CD14-positive monocyte (primary cell): ENCODE data around the gene TEAD1. TPM values are rescaled to one million over a fixed set of nuclear protein-coding genes. Genes with fewer than 3 reads are reported as not detected.

Experiments
- DNase-seq, 3 donors: peaks; one replicate each; pipeline ENCODE4 v3.0.0-alpha.2; 2011 to 2022
- H2AFZ ChIP-seq: 2 replicates; pipeline ENCODE4 v1.6.0; 2012; ENCODE audit warnings: mild to moderate bottlenecking, low read depth, low read length, inconsistent platforms; ENCODE audit not compliant: insufficient read depth, poor library complexity, severe bottlenecking
- H3K27ac ChIP-seq, 2 donors: 1 replicate in 1 of 2; 2 replicates in 1 of 2; pipeline ENCODE4 v1.5.1; 2012 to 2013; ENCODE audit warnings: low read length in 2 of 2, control low read depth in 1 of 2, inconsistent platforms in 1 of 2, low read depth in 1 of 2, mild to moderate bottlenecking in 1 of 2
- H3K27me3 ChIP-seq, 2 donors: one replicate each; pipeline versions ENCODE4 v1.6.0 to v1.6.1; 2011 to 2013; ENCODE audit warnings: low read length in 2 of 2; ENCODE audit not compliant: control insufficient read depth in 2 of 2, insufficient read depth in 2 of 2
- H3K36me3 ChIP-seq, 2 donors: replicated peaks in 1 of 2; 1 replicate in 1 of 2; 2 replicates in 1 of 2; pipeline versions ENCODE4 v1.5.1 to v1.6.1; 2012 to 2013; ENCODE audit warnings: low read length in 2 of 2, control low read depth in 1 of 2, inconsistent platforms in 1 of 2, mild to moderate bottlenecking in 1 of 2; ENCODE audit not compliant: insufficient read depth in 2 of 2, control insufficient read depth in 1 of 2
- H3K4me1 ChIP-seq, 2 donors: 1 replicate in 1 of 2; 2 replicates in 1 of 2; pipeline versions ENCODE4 v1.5.1 to v1.6.1; 2012 to 2013; ENCODE audit warnings: low read length in 2 of 2, control low read depth in 1 of 2, inconsistent platforms in 1 of 2, mild to moderate bottlenecking in 1 of 2, moderate library complexity in 1 of 2; ENCODE audit not compliant: insufficient read depth in 2 of 2, control insufficient read depth in 1 of 2
- H3K4me2 ChIP-seq: replicated peaks from 2 replicates; pipeline ENCODE3; 2012; ENCODE audit warnings: low read length, moderate library complexity, mild to moderate bottlenecking; ENCODE audit not compliant: poor library complexity, severe bottlenecking; ENCODE audit errors: extremely low read depth
- H3K4me3 ChIP-seq, 3 experiments: fragments of 200-600 bp in 1 of 3; sonication (generic) in 1 of 3; replicated peaks in 1 of 3; 1 replicate in 2 of 3; 2 replicates in 1 of 3; pipeline ENCODE4 v1.5.1; 2011 to 2013; ENCODE audit warnings: low read length in 3 of 3, mild to moderate bottlenecking in 3 of 3, control low read depth in 2 of 3, low read depth in 2 of 3, inconsistent platforms in 1 of 3, moderate library complexity in 1 of 3
- H3K79me2 ChIP-seq: 2 replicates; pipeline ENCODE4 v1.6.0; 2012; ENCODE audit warnings: mild to moderate bottlenecking, control low read depth, inconsistent platforms, low read length, moderate library complexity; ENCODE audit not compliant: insufficient read depth
- H3K9ac ChIP-seq: 2 replicates; pipeline ENCODE4 v1.6.0; 2017; ENCODE audit warnings: low read length, mild to moderate bottlenecking; ENCODE audit not compliant: insufficient read depth, poor library complexity, severe bottlenecking
- H3K9me3 ChIP-seq, 2 donors: replicated peaks in 1 of 2; 1 replicate in 1 of 2; 2 replicates in 1 of 2; pipeline versions ENCODE4 v1.5.1 to v1.6.1; 2012 to 2013; ENCODE audit warnings: low read length in 2 of 2, control low read depth in 1 of 2; ENCODE audit not compliant: control insufficient read depth in 1 of 2, insufficient read depth in 1 of 2
- H4K20me1 ChIP-seq: 2 replicates; pipeline ENCODE4 v1.6.0; 2012; ENCODE audit warnings: mild to moderate bottlenecking, low read length, control low read depth, moderate library complexity; ENCODE audit not compliant: insufficient read depth
- H3K27ac Mint-ChIP-seq, 7 donors: one replicate each; pipeline ENCODE4 v1.8.0; 2020; ENCODE audit warnings: mild to moderate bottlenecking in 7 of 7, mixed read lengths in 7 of 7, moderate library complexity in 6 of 7, inconsistent platforms in 2 of 7
- H3K27me3 Mint-ChIP-seq, 3 donors: one replicate each; pipeline ENCODE4 v1.8.0; 2021 to 2022; ENCODE audit warnings: low read depth in 3 of 3, mild to moderate bottlenecking in 3 of 3, mixed read lengths in 3 of 3, moderate library complexity in 3 of 3, inconsistent platforms in 1 of 3
- H3K36me3 Mint-ChIP-seq, 2 donors: one replicate each; pipeline ENCODE4 v1.8.0; 2020; ENCODE audit warnings: mixed read lengths in 2 of 2, inconsistent platforms in 1 of 2, mild to moderate bottlenecking in 1 of 2
- H3K4me1 Mint-ChIP-seq: one replicate; pipeline ENCODE4 v1.8.0; 2020; ENCODE audit warnings: mild to moderate bottlenecking, mixed read lengths
- H3K4me3 Mint-ChIP-seq, 2 donors: one replicate each; pipeline ENCODE4 v1.8.0; 2020; ENCODE audit warnings: mild to moderate bottlenecking in 2 of 2, mixed read lengths in 2 of 2, moderate library complexity in 1 of 2
- H3K9me3 Mint-ChIP-seq, 7 donors: one replicate each; pipeline ENCODE4 v1.8.0; 2020 to 2022; ENCODE audit warnings: mixed read lengths in 7 of 7, mild to moderate bottlenecking in 6 of 7, moderate library complexity in 6 of 7, inconsistent platforms in 2 of 7
- WGBS: methylation state at CpG from one replicate; pipeline ENCODE4 v1.1.5; 2013; ENCODE audit warnings: missing lambda C conversion rate; ENCODE audit not compliant: insufficient coverage; 5-methylcytosine and 5-hydroxymethylcytosine counted together
- intact Hi-C, 2 donors: fragments of 100-400 bp; cut with micrococcal nuclease; formaldehyde crosslinking; loops; one replicate each; pipeline versions ENCODE4 v1.15.0 to v1.15.1; 2023
- polyA plus RNA-seq, 3 donors: library from polyadenylated mRNA; depleted of rRNA in 1 of 3; unstranded in 2 of 3; stranded (reverse) in 1 of 3; fragments of 300-500 nt in 2 of 3; fragments of >200 nt in 1 of 3; fragmentation: Illumina TruSeq in 2 of 3; gene quantifications; 1 replicate in 2 of 3; 2 replicates in 1 of 3; pipeline ENCODE4 v1.2.3, GENCODE V29; 2012 to 2021
- TF ChIP-seq, protein P1 (sequence below): fragments of 200-600 bp; IDR thresholded peaks from one replicate; pipeline ENCODE4 v1.8.0; 2022; ENCODE audit warnings: antibody characterized with exemption, mild to moderate bottlenecking

The TEAD1 gene
- polyA plus RNA-seq, 3 donors = not detected

DNA sequence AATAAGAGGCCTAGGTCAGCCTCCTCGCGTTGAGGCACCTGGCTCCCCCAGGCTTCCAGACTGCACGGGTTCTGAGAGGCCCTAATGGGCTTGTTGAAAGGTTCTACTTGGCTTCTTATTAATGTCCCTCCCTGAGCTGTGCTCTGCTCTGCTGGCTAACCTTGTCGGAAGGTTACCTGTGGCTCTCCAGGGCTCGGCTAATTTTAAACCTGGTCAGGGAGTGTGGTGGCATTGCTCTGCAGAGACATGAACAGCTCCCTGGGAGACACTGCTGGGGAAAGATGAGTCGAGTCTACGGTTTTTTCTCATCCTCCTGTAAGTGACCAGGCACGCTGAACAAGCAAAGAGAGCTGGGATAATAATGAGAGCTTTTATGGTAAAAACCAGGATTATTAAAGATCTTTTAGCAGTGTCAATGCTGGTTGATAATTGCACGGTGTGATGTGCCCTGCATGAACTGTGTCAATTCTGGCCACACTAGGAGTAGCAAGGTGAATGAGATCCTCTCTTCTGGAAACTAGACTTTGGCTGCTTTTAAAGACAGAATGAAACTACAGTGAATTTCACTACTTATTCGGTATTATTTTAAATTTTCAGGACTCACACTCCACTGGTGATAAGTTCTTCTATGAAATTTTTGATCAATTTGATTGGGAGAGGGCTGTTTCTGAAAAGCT lies 70.7 kb downstream of the TEAD1 start:
- intact Hi-C loops = no loop called here
- Histone ChIP-seq H3K27ac (no peak overlapping the region), H3K9me3 (no peaks in the 10 kb centered on the region), H3K4me3 (no peak overlapping the region), H3K9ac (no peak overlapping the region), H3K36me3 (no peaks in the 10 kb centered on the region), H3K27me3 (peaks cover 0 to 6% of the 10 kb centered on the region in 2 donors), H3K79me2 (no peaks in the 10 kb centered on the region), H3K4me1 (no peaks in the 10 kb centered on the region), H2AFZ (no peak overlapping the region), H4K20me1 (no peaks in the 10 kb centered on the region), H3K4me2 (no peak overlapping the region)
- peaks cover 0 to 4% (median 0%) of the 10 kb centered on the region in 7 donors for H3K9me3 Mint-ChIP-seq
- no peaks in the 10 kb centered on the region for H3K4me1 Mint-ChIP-seq
- no peak overlapping the region for H3K27ac Mint-ChIP-seq
- peaks cover 2 to 7% (median 6%) of the 10 kb centered on the region in 3 donors for H3K27me3 Mint-ChIP-seq
- no peaks in the 10 kb centered on the region for H3K36me3 Mint-ChIP-seq
- H3K4me3 Mint-ChIP-seq = no peak overlapping the region
- no peak for DNase-seq
- 91% methylated on average over 7 of the region's 10 CpGs for WGBS
- TF ChIP-seq, protein P1, sequence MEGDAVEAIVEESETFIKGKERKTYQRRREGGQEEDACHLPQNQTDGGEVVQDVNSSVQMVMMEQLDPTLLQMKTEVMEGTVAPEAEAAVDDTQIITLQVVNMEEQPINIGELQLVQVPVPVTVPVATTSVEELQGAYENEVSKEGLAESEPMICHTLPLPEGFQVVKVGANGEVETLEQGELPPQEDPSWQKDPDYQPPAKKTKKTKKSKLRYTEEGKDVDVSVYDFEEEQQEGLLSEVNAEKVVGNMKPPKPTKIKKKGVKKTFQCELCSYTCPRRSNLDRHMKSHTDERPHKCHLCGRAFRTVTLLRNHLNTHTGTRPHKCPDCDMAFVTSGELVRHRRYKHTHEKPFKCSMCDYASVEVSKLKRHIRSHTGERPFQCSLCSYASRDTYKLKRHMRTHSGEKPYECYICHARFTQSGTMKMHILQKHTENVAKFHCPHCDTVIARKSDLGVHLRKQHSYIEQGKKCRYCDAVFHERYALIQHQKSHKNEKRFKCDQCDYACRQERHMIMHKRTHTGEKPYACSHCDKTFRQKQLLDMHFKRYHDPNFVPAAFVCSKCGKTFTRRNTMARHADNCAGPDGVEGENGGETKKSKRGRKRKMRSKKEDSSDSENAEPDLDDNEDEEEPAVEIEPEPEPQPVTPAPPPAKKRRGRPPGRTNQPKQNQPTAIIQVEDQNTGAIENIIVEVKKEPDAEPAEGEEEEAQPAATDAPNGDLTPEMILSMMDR = no peak

DNA sequence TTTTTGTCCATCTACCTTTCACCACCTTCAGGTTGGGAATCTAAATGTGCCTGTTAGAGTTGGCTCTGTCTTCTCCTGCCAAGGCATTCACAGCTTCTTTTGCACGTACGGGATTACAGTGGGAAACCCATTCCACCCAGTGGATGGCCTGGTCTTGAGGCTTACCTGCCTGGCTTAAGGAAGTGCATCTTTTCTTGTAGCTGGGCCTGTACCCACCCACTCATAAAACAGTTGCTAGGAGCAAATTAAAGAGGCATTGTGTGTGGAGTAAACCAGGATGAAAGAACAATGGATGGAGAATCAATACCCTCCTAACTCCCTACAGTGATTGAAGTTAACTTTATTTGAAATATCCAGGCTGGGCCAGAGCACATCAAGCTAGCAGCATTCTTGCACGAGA lies 71.6 kb downstream of the TEAD1 start:
- intact Hi-C loops = no loop called here
- TF ChIP-seq, protein P1 = no peak
- Histone ChIP-seq H3K4me1 (no peaks in the 10 kb centered on the region), H3K27me3 (peaks cover 0 to 6% of the 10 kb centered on the region in 2 donors), H3K9me3 (no peaks in the 10 kb centered on the region), H3K4me2 (no peak overlapping the region), H2AFZ (no peak overlapping the region), H4K20me1 (no peaks in the 10 kb centered on the region), H3K9ac (no peak overlapping the region), H3K4me3 (no peak overlapping the region), H3K36me3 (no peaks in the 10 kb centered on the region), H3K79me2 (no peaks in the 10 kb centered on the region), H3K27ac (no peak overlapping the region)
- Mint-ChIP-seq H3K4me1 (no peaks in the 10 kb centered on the region), H3K27ac (no peak overlapping the region), H3K9me3 (peaks cover 0 to 1% (median 0%) of the 10 kb centered on the region in 7 donors), H3K36me3 (no peaks in the 10 kb centered on the region), H3K4me3 (no peak overlapping the region), H3K27me3 (peaks cover 2 to 6% (median 6%) of the 10 kb centered on the region in 3 donors)
- DNase-seq = no peak
- WGBS = 92% methylated on average over 2 of the region's 3 CpGs
